ENCODE results near the gene PITPNC1. TPM values are rescaled to one million over a fixed set of nuclear protein-coding genes. Genes with fewer than 3 reads are reported as not detected.

PITPNC1 gene
- polyA plus RNA-seq, 1 donor from 2014 or later, result 18.8 TPM

DNA sequence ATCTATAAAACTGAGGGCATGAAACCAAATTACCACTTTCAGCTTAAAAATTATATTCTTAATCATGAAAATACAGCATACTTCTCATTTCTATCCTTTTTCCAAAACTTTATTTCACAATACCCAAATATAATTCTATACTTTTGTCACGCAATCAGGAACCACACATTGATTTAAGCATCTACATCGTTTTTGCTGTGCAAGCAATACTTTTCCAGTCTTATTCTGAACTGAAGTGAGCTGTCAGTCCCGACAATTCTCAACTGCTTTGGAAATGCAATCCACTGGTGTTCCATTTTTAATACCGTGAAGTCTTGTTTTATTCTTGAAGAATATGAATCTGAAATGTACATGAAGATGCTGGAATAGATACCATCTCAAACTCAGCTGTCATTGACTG lies 280.5 kb downstream of the PITPNC1 start:
- no peak overlapping the region for H3K27ac ChIP-seq (ENCODE audit: low read length)

DNA sequence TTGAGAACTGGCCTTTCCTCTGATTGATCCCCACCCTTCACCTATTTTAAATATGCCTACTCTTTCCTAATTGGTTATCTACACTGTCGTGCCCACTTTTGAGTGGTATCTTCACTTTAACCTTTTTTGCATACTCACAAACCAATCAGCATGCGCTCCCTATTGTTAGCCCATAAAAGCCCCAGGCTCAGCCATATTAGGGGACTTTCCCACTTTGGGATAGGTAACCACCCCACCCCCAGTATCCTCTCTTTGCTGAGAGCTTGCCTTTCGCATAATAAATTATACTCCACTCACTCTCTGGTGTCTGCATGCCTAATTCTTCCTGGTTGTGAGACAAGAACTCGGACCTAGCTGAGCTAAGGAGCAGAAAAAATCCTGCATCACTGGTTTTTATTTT lies 281.2 kb downstream of the PITPNC1 start:
- Histone ChIP-seq H3K27me3 (ENCODE audit: insufficient read depth, low read depth, low read length) (no peaks in the 10 kb centered on the region), H4K20me1 (ENCODE audit: insufficient read depth) (no peaks in the 10 kb centered on the region), H3K27ac (ENCODE audit: low read length) (no peak overlapping the region), H3K9me2 (ENCODE audit: insufficient read depth, low read length) (no peaks in the 10 kb centered on the region), H3F3A (ENCODE audit: insufficient read depth, low read length, poor library complexity, severe bottlenecking) (no peaks in the 10 kb centered on the region), H3K4me3 (ENCODE audit: low read length) (no peak overlapping the region), H3K9ac (ENCODE audit: low read length) (no peak overlapping the region), H3K4me2 (ENCODE audit: low read length) (no peak overlapping the region), H3K79me2 (replicated peaks; ENCODE audit: insufficient read depth, low read length) (no peaks in the 10 kb centered on the region), H3K9me3 (ENCODE audit: low read length) (no peaks in the 10 kb centered on the region), H3K36me3 (ENCODE audit: insufficient read depth, low read length) (no peaks in the 10 kb centered on the region), H2AFZ (ENCODE audit: low read depth, low read length) (no peak overlapping the region)
- TF ChIP-seq RAD21 (conservative IDR thresholded peaks at IDR 0.05), result no peak
- TF ChIP-seq, protein P1, sequence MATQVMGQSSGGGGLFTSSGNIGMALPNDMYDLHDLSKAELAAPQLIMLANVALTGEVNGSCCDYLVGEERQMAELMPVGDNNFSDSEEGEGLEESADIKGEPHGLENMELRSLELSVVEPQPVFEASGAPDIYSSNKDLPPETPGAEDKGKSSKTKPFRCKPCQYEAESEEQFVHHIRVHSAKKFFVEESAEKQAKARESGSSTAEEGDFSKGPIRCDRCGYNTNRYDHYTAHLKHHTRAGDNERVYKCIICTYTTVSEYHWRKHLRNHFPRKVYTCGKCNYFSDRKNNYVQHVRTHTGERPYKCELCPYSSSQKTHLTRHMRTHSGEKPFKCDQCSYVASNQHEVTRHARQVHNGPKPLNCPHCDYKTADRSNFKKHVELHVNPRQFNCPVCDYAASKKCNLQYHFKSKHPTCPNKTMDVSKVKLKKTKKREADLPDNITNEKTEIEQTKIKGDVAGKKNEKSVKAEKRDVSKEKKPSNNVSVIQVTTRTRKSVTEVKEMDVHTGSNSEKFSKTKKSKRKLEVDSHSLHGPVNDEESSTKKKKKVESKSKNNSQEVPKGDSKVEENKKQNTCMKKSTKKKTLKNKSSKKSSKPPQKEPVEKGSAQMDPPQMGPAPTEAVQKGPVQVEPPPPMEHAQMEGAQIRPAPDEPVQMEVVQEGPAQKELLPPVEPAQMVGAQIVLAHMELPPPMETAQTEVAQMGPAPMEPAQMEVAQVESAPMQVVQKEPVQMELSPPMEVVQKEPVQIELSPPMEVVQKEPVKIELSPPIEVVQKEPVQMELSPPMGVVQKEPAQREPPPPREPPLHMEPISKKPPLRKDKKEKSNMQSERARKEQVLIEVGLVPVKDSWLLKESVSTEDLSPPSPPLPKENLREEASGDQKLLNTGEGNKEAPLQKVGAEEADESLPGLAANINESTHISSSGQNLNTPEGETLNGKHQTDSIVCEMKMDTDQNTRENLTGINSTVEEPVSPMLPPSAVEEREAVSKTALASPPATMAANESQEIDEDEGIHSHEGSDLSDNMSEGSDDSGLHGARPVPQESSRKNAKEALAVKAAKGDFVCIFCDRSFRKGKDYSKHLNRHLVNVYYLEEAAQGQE (IDR thresholded peaks at IDR 0.05; ENCODE audit: borderline replicate concordance), result no peak
- TF ChIP-seq, protein P2, sequence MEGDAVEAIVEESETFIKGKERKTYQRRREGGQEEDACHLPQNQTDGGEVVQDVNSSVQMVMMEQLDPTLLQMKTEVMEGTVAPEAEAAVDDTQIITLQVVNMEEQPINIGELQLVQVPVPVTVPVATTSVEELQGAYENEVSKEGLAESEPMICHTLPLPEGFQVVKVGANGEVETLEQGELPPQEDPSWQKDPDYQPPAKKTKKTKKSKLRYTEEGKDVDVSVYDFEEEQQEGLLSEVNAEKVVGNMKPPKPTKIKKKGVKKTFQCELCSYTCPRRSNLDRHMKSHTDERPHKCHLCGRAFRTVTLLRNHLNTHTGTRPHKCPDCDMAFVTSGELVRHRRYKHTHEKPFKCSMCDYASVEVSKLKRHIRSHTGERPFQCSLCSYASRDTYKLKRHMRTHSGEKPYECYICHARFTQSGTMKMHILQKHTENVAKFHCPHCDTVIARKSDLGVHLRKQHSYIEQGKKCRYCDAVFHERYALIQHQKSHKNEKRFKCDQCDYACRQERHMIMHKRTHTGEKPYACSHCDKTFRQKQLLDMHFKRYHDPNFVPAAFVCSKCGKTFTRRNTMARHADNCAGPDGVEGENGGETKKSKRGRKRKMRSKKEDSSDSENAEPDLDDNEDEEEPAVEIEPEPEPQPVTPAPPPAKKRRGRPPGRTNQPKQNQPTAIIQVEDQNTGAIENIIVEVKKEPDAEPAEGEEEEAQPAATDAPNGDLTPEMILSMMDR (IDR thresholded peaks at IDR 0.05; ENCODE audit: poor library complexity, severe bottlenecking), result no peak
- no peak for TF ChIP-seq SMC3 (conservative IDR thresholded peaks at IDR 0.05; ENCODE audit: poor library complexity)
- TF ChIP-seq MXI1 (conservative IDR thresholded peaks at IDR 0.05; ENCODE audit: poor library complexity, severe bottlenecking), result no peak
- no peak for TF ChIP-seq POLR2AphosphoS5 (IDR thresholded peaks at IDR 0.05)
- no peak for TF ChIP-seq EP300 (conservative IDR thresholded peaks at IDR 0.05; ENCODE audit: poor library complexity, severe bottlenecking)
- TF ChIP-seq EZH2 (IDR thresholded peaks at IDR 0.05; ENCODE audit: borderline replicate concordance, insufficient read depth, low read length, poor library complexity, severe bottlenecking), result no peak
- TF ChIP-seq TAF1 (IDR thresholded peaks at IDR 0.05; ENCODE audit: low read depth), result no peak

More for the DNA sequence above, 280.5 kb downstream of the PITPNC1 start:
- H3K79me2 ChIP-seq (replicated peaks; ENCODE audit: insufficient read depth, low read length), result no peaks in the 10 kb centered on the region
- no peak overlapping the region for H3K4me3 ChIP-seq (ENCODE audit: low read length)
- H3K9ac ChIP-seq (ENCODE audit: low read length), result no peak overlapping the region
- H4K20me1 ChIP-seq (ENCODE audit: insufficient read depth), result no peaks in the 10 kb centered on the region
- H3K36me3 ChIP-seq (ENCODE audit: insufficient read depth, low read length), result no peaks in the 10 kb centered on the region
- no peaks in the 10 kb centered on the region for H3K9me2 ChIP-seq (ENCODE audit: insufficient read depth, low read length)
- TF ChIP-seq MXI1 (conservative IDR thresholded peaks at IDR 0.05; ENCODE audit: poor library complexity, severe bottlenecking) (no peak), EZH2 (IDR thresholded peaks at IDR 0.05; ENCODE audit: borderline replicate concordance, insufficient read depth, low read length, poor library complexity, severe bottlenecking) (no peak), SMC3 (conservative IDR thresholded peaks at IDR 0.05; ENCODE audit: poor library complexity) (no peak), RAD21 (conservative IDR thresholded peaks at IDR 0.05) (no peak), POLR2AphosphoS5 (IDR thresholded peaks at IDR 0.05) (no peak), EP300 (conservative IDR thresholded peaks at IDR 0.05; ENCODE audit: poor library complexity, severe bottlenecking) (no peak), TAF1 (IDR thresholded peaks at IDR 0.05; ENCODE audit: low read depth) (no peak)
- TF ChIP-seq, protein P2 (IDR thresholded peaks at IDR 0.05; ENCODE audit: poor library complexity, severe bottlenecking), result no peak
- TF ChIP-seq, protein P1 (IDR thresholded peaks at IDR 0.05; ENCODE audit: borderline replicate concordance), result no peak
- H2AFZ ChIP-seq (ENCODE audit: low read depth, low read length), result no peak overlapping the region
- no peaks in the 10 kb centered on the region for H3F3A ChIP-seq (ENCODE audit: insufficient read depth, low read length, poor library complexity, severe bottlenecking)
- H3K27me3 ChIP-seq (ENCODE audit: insufficient read depth, low read depth, low read length), result no peaks in the 10 kb centered on the region
- no peak overlapping the region for H3K4me2 ChIP-seq (ENCODE audit: low read length)
- no peaks in the 10 kb centered on the region for H3K9me3 ChIP-seq (ENCODE audit: low read length)

All from neural cell (in vitro differentiated cells).